Measurements from ENCODE around the gene ECE2.

DNA sequence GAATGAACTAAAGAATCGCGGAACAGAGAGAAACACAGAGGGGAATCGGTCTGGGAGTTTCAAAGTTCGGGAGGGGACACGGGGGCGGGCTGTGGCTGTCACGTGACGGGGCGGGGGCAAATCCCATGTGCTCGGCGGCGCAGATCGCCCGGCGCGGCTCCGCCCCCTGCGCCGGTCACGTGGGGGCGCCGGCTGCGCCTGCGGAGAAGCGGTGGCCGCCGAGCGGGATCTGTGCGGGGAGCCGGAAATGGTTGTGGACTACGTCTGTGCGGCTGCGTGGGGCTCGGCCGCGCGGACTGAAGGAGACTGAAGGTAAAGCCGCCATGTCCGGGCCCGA is 38.5 kb downstream of the ECE2 start, which contains the start of gene EIF4G1:
- TF ChIP-seq EP300 (conservative IDR thresholded peaks at IDR 0.05; ENCODE audit: poor library complexity, severe bottlenecking) (no peak), MXI1 (conservative IDR thresholded peaks at IDR 0.05; ENCODE audit: poor library complexity, severe bottlenecking) (peak; percentile 39), POLR2AphosphoS5 (IDR thresholded peaks at IDR 0.05) (peak; percentile 80), EZH2 (IDR thresholded peaks at IDR 0.05; ENCODE audit: borderline replicate concordance, insufficient read depth, low read length, poor library complexity, severe bottlenecking) (no peak)
- TF ChIP-seq, protein P1, sequence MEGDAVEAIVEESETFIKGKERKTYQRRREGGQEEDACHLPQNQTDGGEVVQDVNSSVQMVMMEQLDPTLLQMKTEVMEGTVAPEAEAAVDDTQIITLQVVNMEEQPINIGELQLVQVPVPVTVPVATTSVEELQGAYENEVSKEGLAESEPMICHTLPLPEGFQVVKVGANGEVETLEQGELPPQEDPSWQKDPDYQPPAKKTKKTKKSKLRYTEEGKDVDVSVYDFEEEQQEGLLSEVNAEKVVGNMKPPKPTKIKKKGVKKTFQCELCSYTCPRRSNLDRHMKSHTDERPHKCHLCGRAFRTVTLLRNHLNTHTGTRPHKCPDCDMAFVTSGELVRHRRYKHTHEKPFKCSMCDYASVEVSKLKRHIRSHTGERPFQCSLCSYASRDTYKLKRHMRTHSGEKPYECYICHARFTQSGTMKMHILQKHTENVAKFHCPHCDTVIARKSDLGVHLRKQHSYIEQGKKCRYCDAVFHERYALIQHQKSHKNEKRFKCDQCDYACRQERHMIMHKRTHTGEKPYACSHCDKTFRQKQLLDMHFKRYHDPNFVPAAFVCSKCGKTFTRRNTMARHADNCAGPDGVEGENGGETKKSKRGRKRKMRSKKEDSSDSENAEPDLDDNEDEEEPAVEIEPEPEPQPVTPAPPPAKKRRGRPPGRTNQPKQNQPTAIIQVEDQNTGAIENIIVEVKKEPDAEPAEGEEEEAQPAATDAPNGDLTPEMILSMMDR (IDR thresholded peaks at IDR 0.05; ENCODE audit: poor library complexity, severe bottlenecking) = no peak
